ENCODE results near the gene SLC35E2B.
"Not testable (repeated sequence)": the region's sequence is repeated elsewhere in the genome, so short reads cannot be mapped to it uniquely, and the experiment has no call there.

DNA sequence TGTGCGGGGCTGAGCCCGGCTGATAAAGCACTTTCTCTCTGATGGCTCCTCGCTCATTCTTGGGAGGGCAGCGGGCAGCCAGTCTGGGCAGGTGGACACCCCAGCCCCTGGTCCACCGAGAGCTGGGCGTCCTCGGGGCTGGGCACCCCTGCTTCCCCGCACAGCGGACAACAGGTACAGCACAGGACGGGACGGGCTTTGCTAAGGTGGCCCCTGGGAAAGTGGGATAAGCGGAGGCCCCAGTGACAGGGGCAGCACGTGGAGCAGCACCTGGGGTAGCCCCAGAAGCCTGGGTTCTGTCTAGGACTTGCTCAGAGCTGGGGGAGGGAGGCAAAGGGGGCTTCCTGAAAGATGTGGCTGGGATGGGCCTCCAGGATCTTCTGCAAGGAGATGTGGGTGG, 58.0 kb downstream of the SLC35E2B start:
- not testable (repeated sequence) for TF ChIP-seq POLR2A (IDR thresholded peaks at IDR 0.05; ENCODE audit: low read depth, low read length); TAF1 (IDR thresholded peaks at IDR 0.05; ENCODE audit: borderline replicate concordance, low read depth, low read length); POLR2AphosphoS5 (IDR thresholded peaks at IDR 0.05; ENCODE audit: low read depth, low read length)

All from GM12892 (cell line).